Osteocyte (in vitro differentiated cells): Measurements from ENCODE around the gene TEAD3. TPM values are rescaled to one million over a fixed set of nuclear protein-coding genes. Genes with fewer than 3 reads are reported as not detected.
"Not testable (repeated sequence)": the region's sequence is repeated elsewhere in the genome, so short reads cannot be mapped to it uniquely, and the experiment has no call there.

Source experiments
- DNase-seq: peaks from one replicate; pipeline ENCODE4 v3.0.0; 2021; ENCODE audit warnings: mixed read lengths; ENCODE audit not compliant: unreplicated experiment; ENCODE audit errors: extremely low spot score
- H3K27ac Mint-ChIP-seq: one replicate; pipeline ENCODE4 v1.8.0; 2021; ENCODE audit warnings: mild to moderate bottlenecking, mixed read lengths; ENCODE audit not compliant: unreplicated experiment
- H3K27me3 Mint-ChIP-seq: one replicate; pipeline ENCODE4 v1.8.0; 2021; ENCODE audit warnings: mixed read lengths; ENCODE audit not compliant: unreplicated experiment
- H3K36me3 Mint-ChIP-seq: one replicate; pipeline ENCODE4 v1.8.0; 2021; ENCODE audit warnings: mixed read lengths; ENCODE audit not compliant: unreplicated experiment
- H3K4me1 Mint-ChIP-seq: one replicate; pipeline ENCODE4 v1.8.0; 2021; ENCODE audit warnings: mixed read lengths; ENCODE audit not compliant: unreplicated experiment
- H3K4me3 Mint-ChIP-seq: one replicate; pipeline ENCODE4 v1.8.0; 2021; ENCODE audit warnings: mild to moderate bottlenecking, moderate library complexity, mixed read lengths; ENCODE audit not compliant: unreplicated experiment
- H3K9me3 Mint-ChIP-seq: one replicate; pipeline ENCODE4 v1.8.0; 2021; ENCODE audit warnings: mixed read lengths; ENCODE audit not compliant: unreplicated experiment
- total RNA-seq: library from RNA; stranded (reverse); gene quantifications from 2 replicates; pipeline ENCODE4 v1.2.1, GENCODE V29; 2021
- TF ChIP-seq, protein P1 (sequence below): fragments of 200-600 bp; sonication (generic); IDR thresholded peaks from 2 replicates; pipeline ENCODE4 v1.5.0; 2021; ENCODE audit warnings: antibody characterized with exemption, mild to moderate bottlenecking, moderate library complexity

TEAD3 gene
- total RNA-seq, 1 donor from 2014 or later, result 44.8 TPM

DNA sequence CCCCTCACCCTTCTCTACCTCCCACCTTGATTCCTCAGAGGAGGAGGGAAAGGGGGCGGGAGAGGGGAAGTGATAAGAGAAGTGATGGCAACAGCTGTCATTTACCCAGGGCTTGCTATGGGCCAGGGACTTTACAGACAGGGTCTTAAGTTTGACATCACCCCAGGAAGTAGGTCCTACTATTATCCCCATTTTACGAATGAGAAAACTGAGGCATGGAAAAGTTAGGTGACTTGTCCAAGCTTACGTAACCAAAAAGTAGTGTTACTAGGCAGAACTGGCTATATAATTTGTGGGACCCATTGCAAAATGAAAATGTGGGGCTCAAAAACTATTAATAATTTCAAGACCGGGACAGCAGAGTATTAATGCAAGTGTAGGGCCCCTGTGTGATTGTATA lies 55.2 kb downstream of the TEAD3 start:
- TF ChIP-seq, protein P1, sequence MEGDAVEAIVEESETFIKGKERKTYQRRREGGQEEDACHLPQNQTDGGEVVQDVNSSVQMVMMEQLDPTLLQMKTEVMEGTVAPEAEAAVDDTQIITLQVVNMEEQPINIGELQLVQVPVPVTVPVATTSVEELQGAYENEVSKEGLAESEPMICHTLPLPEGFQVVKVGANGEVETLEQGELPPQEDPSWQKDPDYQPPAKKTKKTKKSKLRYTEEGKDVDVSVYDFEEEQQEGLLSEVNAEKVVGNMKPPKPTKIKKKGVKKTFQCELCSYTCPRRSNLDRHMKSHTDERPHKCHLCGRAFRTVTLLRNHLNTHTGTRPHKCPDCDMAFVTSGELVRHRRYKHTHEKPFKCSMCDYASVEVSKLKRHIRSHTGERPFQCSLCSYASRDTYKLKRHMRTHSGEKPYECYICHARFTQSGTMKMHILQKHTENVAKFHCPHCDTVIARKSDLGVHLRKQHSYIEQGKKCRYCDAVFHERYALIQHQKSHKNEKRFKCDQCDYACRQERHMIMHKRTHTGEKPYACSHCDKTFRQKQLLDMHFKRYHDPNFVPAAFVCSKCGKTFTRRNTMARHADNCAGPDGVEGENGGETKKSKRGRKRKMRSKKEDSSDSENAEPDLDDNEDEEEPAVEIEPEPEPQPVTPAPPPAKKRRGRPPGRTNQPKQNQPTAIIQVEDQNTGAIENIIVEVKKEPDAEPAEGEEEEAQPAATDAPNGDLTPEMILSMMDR, result no peak
- H3K36me3 Mint-ChIP-seq, result no peaks in the 10 kb centered on the region
- no peaks in the 10 kb centered on the region for H3K9me3 Mint-ChIP-seq
- H3K4me1 Mint-ChIP-seq, result peaks cover 12% of the 10 kb centered on the region
- no peak overlapping the region for H3K27ac Mint-ChIP-seq
- no peak for DNase-seq
- H3K4me3 Mint-ChIP-seq, result no peak overlapping the region
- no peaks in the 10 kb centered on the region for H3K27me3 Mint-ChIP-seq

DNA sequence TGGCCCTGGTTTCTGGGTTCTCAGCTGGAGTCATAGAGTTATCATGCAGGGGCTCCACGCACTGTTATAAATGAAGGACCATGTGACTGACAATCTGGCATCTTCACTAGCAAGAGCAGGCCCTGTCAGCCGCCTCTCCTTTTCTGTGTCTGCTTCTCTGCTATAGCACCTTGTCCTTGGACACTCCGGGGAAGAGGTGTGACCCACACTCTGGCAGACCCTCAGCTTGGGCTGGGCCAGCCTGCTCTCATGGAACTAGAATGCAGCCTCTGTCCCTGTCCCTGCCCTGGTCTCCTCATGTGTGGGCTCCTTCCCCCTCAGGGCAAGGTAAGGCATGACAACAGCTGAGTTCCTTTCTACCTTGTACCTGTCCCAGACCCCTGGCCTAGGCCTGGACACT lies 55.7 kb downstream of the TEAD3 start:
- peaks cover 12% of the 10 kb centered on the region for H3K4me1 Mint-ChIP-seq
- TF ChIP-seq, protein P1, result no peak
- H3K27ac Mint-ChIP-seq, result no peak overlapping the region
- H3K9me3 Mint-ChIP-seq, result no peaks in the 10 kb centered on the region
- no peaks in the 10 kb centered on the region for H3K36me3 Mint-ChIP-seq
- no peaks in the 10 kb centered on the region for H3K27me3 Mint-ChIP-seq
- no peak for DNase-seq
- H3K4me3 Mint-ChIP-seq, result no peak overlapping the region

DNA sequence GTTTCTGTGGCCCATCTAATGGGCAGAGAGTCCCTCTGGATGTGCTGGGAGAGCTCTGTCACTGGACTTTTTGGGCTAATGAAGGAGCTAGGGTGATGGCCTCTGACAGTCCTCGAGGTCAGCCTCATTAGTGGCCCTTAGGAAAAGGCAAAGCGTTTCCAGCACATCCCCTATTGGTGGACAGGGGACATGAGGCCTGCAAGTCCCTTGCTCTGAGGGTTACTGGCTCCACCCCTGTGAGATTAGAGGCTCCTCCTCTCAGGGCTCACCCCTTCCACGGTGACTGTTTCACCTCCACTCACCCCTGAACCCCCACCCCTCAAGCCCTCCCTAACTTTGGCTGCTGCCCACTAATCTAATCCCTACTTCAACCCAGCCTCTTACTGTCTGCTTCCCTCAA lies 57.6 kb downstream of the TEAD3 start:
- Mint-ChIP-seq H3K27ac (no peak overlapping the region), H3K27me3 (no peaks in the 10 kb centered on the region), H3K9me3 (no peaks in the 10 kb centered on the region), H3K36me3 (no peaks in the 10 kb centered on the region), H3K4me1 (peaks cover 10% of the 10 kb centered on the region), H3K4me3 (no peak overlapping the region)
- TF ChIP-seq, protein P1, result no peak
- DNase-seq, result no peak

DNA sequence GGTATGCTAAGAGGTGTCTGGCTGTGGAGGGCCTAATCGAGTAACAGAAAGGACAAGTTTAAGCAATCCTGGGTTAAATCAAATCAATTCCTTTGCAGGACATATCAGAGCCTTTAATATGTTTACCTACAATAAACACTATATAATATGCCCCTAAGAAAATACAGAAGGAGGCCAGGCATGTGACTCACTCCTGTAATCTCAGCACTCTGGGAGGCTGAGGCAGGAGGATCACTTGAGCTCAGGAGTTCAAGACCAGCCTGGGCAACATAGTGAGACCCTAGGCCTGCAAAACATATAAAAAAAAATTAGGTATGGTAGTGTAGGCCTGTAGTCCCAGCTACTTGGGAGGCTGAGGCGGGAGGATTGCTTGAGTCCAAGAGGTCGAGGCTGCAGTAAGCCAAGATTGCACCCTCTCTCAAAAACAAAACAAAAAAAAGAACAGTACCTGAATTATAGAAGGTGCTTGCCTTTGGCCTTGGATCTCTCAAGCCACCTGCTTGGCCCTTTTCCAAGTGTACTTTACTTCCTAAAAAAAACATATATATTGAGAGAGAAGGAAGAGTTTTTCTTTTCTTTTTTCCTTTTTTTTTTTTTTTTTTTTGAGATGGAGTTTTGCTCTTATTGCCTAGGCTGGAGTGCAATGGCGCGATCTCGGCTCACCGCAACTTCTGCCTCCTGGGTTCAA lies 58.4 kb downstream of the TEAD3 start:
- H3K27me3 Mint-ChIP-seq, H3K4me1 Mint-ChIP-seq, H3K36me3 Mint-ChIP-seq, H3K27ac Mint-ChIP-seq, DNase-seq, H3K4me3 Mint-ChIP-seq, H3K9me3 Mint-ChIP-seq: not testable (repeated sequence)

DNA sequence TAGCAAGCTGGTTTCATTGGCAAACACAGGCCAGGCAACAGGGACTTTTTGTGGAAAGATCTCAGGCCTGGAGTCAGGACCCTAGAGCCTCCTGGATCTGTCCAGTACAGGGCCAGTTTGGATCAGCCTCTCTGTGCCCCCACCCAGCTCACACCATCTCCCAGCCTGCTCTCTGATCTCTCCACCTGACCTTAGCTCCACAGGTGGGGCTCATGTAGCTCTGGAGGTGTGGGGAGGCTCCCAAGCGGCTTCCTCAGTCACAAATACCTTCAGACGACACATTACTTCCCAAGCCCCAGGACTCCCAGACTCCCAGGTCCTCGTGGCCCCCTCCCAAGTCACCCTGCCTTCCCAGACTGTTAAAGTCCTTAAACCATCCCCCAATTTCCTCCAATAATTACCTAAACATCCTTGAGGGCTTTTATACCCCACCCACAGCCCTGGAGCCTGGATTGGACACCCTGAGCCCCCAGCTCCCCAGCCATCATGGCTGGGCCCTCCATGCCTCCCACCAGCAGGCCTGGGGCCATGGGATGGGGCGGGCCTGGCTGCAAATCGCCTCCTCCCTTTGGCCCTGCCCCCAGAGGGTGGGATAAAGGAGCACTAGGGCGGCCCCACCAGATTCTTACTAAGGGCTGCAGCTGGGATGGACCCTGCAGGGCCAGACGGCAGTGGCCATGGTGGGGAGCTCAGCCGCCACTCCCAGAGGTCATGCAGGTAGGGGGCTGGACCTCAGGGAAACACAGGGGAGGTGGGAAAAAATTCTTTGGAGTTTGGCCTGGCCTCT lies 60.6 kb downstream of the TEAD3 start:
- Mint-ChIP-seq H3K9me3 (no peaks in the 10 kb centered on the region), H3K36me3 (no peaks in the 10 kb centered on the region), H3K27ac (no peak overlapping the region), H3K27me3 (no peaks in the 10 kb centered on the region), H3K4me1 (no peaks in the 10 kb centered on the region), H3K4me3 (no peak overlapping the region)
- TF ChIP-seq, protein P1, result no peak
- no peak for DNase-seq
